NCI-H510A (cell line): ENCODE results near the gene SEPTIN12.
"Not testable (repeated sequence)": the region's sequence is repeated elsewhere in the genome, so short reads cannot be mapped to it uniquely, and the experiment has no call there.

Experiments used
- DNase-seq: peaks from one replicate; lab custom pipeline; 2025; lab: John Stamatoyannopoulos, UW

Gene SEPTIN12

GRCh38 chr16:4752351-4753100 is 35.6 kb downstream of the SEPTIN12 start:
- DNase-seq: no peak

GRCh38 chr16:4750896-4751295 is 37.2 kb downstream of the SEPTIN12 start:
- no peak for DNase-seq

- DNase-seq: no peak
These were observed 38.4 kb downstream of the SEPTIN12 start for GRCh38 chr16:4749700-4750257.

GRCh38 chr16:4748682-4749411 is 39.3 kb downstream of the SEPTIN12 start:
- no peak for DNase-seq

GRCh38 chr16:4747906-4748681 is 40.1 kb downstream of the SEPTIN12 start:
- no peak for DNase-seq

- no peak for DNase-seq
These were observed 41.1 kb downstream of the SEPTIN12 start for GRCh38 chr16:4746991-4747574.

- no peak for DNase-seq
These were observed 41.9 kb downstream of the SEPTIN12 start for GRCh38 chr16:4746215-4746614.

GRCh38 chr16:4745274-4745569 is 42.9 kb downstream of the SEPTIN12 start:
- no peak for DNase-seq

- DNase-seq: no peak
These were observed 43.4 kb downstream of the SEPTIN12 start for GRCh38 chr16:4744555-4745273.

GRCh38 chr16:4743226-4743878 is 44.8 kb downstream of the SEPTIN12 start:
- no peak for DNase-seq

GRCh38 chr16:4738370-4738769 is 49.8 kb downstream of the SEPTIN12 start:
- DNase-seq: not testable (repeated sequence)

GRCh38 chr16:4737545-4737944 is 50.6 kb downstream of the SEPTIN12 start:
- no peak for DNase-seq

- DNase-seq: no peak
These were observed 51.6 kb downstream of the SEPTIN12 start for GRCh38 chr16:4736546-4736945.

- peak; percentile 43 for DNase-seq
These were observed 53.2 kb downstream of the SEPTIN12 start for GRCh38 chr16:4734730-4735535.

GRCh38 chr16:4734063-4734729 is 53.9 kb downstream of the SEPTIN12 start, which contains the start of the genes ANKS3 and DNAAF8:
ANKS3 (minus strand) TSS chr16:4734271; CDS start chr16:4730149, 4,122 bp downstream.
DNAAF8 (plus strand) TSS chr16:4734537; CDS start chr16:4736515, 1,978 bp downstream.
- peak; percentile 85 for DNase-seq

GRCh38 chr16:4733747-4734062 is 54.4 kb downstream of the SEPTIN12 start:
- no peak for DNase-seq

GRCh38 chr16:4733211-4733742 is 54.9 kb downstream of the SEPTIN12 start:
- no peak for DNase-seq

GRCh38 chr16:4729876-4730275 is 58.3 kb downstream of the SEPTIN12 start:
- DNase-seq: no peak

GRCh38 chr16:4728676-4729075 is 59.5 kb downstream of the SEPTIN12 start:
- no peak for DNase-seq
